Mesenteric fat pad (tissue), 1 donor: Measurements from ENCODE around the gene ANGPTL8. TPM values are rescaled to one million over a fixed set of nuclear protein-coding genes. Genes with fewer than 3 reads are reported as not detected.

Experiments
- DNase-seq: peaks from one replicate; pipeline ENCODE4 v3.0.0-alpha.2; 2020; ENCODE audit warnings: low spot score
- total RNA-seq: library from RNA; stranded (reverse); fragmentation: NEBNext Ultra II Directional; extraction: Animal tissue kit (Norgen Biotek cat#: 25700); gene quantifications from one replicate; pipeline ENCODE4 v1.2.1, GENCODE V29; 2021
- donor health status: DM: yes; HTN: yes; CAD: no.

The ANGPTL8 gene
- total RNA-seq, 1 donor from 2014 or later: 4.5 TPM

- no peak for DNase-seq
Observed at GRCh38 chr19:11236324-11237301, 2.8 kb upstream of the ANGPTL8 start.

GRCh38 chr19:11237321-11237720, 2.1 kb upstream of the ANGPTL8 start:
- DNase-seq: no peak

- no peak for DNase-seq
Observed at GRCh38 chr19:11238041-11238440, 1.4 kb upstream of the ANGPTL8 start.

- DNase-seq: no peak
Observed at GRCh38 chr19:11238781-11239376, 540 bp upstream of the ANGPTL8 start.

GRCh38 chr19:11240008-11240444, 607 bp downstream of the ANGPTL8 start:
- DNase-seq: no peak

GRCh38 chr19:11242025-11242424, 2.6 kb downstream of the ANGPTL8 start:
- no peak for DNase-seq

- DNase-seq: peak; percentile 98
Observed at GRCh38 chr19:11242864-11243797, 3.7 kb downstream of the ANGPTL8 start.

- no peak for DNase-seq
Observed at GRCh38 chr19:11243798-11244169, 4.4 kb downstream of the ANGPTL8 start.

GRCh38 chr19:11244846-11245589, 5.6 kb downstream of the ANGPTL8 start:
- no peak for DNase-seq

- no peak for DNase-seq
Observed at GRCh38 chr19:11246941-11247340, 7.5 kb downstream of the ANGPTL8 start.

GRCh38 chr19:11247391-11247790, 8.0 kb downstream of the ANGPTL8 start:
- DNase-seq: no peak

GRCh38 chr19:11247934-11248333, 8.5 kb downstream of the ANGPTL8 start:
- no peak for DNase-seq

- no peak for DNase-seq
Observed at GRCh38 chr19:11248852-11249251, 9.4 kb downstream of the ANGPTL8 start.

- no peak for DNase-seq
Observed at GRCh38 chr19:11251217-11251616, 11.8 kb downstream of the ANGPTL8 start.

- DNase-seq: no peak
Observed at GRCh38 chr19:11251650-11252314, 12.4 kb downstream of the ANGPTL8 start.

- no peak for DNase-seq
Observed at GRCh38 chr19:11252665-11253355, 13.4 kb downstream of the ANGPTL8 start.

GRCh38 chr19:11254666-11255065, 15.2 kb downstream of the ANGPTL8 start:
- no peak for DNase-seq

GRCh38 chr19:11256189-11256588, 16.8 kb downstream of the ANGPTL8 start:
- no peak for DNase-seq

- no peak for DNase-seq
Observed at GRCh38 chr19:11257846-11258380, 18.5 kb downstream of the ANGPTL8 start.
